Activated CD4-positive, alpha-beta T cell treated with anti-CD3 and anti-CD28 coated beads, Interleukin-10, Interleukin-2, amounts not matched to agents 100 ng/mL and 50 ng/mL, durations not matched to agents 16 hours and 8 hours (primary cell): Measurements from ENCODE around the gene XPO6.
A peak's percentile ranks its signal among the peaks of the same experiment; 100 is the strongest.

Source experiments
- DNase-seq: peaks from one replicate; pipeline ENCODE4 v3.0.0-alpha.2; 2020

Gene XPO6

GRCh38 chr16:28208824-28209223 lies 2.9 kb downstream of the XPO6 start:
- no peak for DNase-seq

DNA sequence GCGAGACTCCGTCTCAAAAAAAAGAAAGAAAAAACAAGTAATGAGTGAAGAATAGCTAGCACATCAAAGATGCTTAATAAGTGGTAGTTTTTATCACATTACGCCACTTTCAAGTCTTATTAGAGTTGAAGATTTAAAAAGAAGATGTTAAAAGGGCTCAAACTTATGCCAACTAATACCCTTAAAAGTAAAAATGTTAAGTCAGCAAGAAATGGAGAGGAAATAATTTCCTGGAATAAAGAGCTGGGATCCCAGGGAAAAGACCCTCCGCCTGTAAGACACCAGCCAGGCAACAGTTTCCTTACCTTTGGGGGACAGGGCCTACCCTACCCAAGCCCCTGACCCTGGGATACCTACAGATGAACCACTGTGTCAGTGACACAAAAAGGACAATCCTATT lies 3.6 kb downstream of the XPO6 start:
- no peak for DNase-seq

DNA sequence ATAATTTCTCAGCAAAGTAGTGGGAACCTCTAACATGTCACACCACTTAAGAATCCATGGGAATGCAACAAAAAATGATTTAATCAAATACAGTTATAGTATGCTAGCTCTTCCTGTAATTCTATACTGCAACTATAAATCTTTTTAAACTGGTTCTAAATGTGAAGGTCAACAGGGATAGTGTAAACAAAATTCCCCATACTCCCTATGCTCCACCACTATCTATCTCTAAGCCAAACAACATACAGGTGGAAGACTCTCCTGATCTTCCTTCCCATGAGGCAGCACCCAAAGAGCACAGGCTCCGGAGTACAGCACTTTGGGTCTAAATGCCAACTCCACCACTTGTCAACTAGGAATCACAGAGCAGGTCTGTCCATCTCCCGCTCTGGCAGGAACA lies 4.4 kb downstream of the XPO6 start:
- no peak for DNase-seq

GRCh38 chr16:28205974-28206373 lies 5.8 kb downstream of the XPO6 start:
- DNase-seq, result no peak

- no peak for DNase-seq
Measured at GRCh38 chr16:28205117-28205899, 6.5 kb downstream of the XPO6 start.

DNA sequence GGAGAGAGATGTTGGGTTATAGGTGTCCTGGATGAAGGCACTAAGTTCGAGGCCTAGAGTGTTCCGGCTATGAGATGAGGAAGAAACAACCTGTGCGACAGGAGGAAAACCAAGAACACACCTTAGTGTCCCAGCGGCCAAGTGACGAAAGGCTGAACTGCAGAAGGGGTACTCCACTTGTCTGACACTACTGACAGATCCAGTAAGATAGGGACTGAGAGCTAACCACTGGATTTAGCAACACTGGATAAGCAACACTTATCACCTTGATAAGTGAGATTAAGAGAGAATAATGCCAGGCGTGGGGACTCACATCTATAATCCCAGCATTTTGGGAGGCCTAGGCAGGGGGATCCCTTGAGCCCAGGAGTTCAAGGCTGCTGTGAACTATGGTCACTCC lies 7.1 kb downstream of the XPO6 start:
- DNase-seq, result no peak

GRCh38 chr16:28204204-28204603 lies 7.6 kb downstream of the XPO6 start:
- no peak for DNase-seq

DNA sequence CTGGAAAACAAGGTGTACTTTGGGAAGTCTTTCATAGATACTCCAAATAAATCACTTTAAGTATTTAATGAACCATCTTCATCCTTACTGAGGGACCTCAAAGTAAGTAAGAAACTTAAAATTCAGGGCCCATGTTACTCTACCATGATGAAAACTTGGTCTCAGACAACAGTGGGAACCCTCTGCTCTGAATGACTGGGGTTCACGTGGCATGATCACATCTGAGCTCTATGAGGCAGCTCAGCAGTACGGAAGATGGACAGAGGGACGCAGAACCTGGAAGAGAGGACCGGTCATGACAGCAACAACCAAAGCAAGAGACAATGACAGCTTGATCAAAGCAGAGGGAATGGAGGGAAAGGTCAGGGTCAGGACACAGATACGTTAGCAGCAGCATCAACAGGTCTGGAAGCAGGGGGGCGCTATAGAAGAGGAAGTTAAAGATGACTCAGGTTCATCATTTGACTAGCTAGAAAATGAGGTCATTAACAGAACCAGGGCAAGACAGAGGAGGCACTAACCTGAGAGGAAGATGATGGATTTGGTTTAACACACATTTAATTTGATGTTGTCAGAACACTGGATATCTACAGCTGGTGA lies 9.5 kb downstream of the XPO6 start:
- DNase-seq, result peak; percentile 68

GRCh38 chr16:28200661-28201060 lies 11.1 kb downstream of the XPO6 start:
- no peak for DNase-seq

GRCh38 chr16:28196387-28196987 lies 15.3 kb downstream of the XPO6 start:
- no peak for DNase-seq

DNA sequence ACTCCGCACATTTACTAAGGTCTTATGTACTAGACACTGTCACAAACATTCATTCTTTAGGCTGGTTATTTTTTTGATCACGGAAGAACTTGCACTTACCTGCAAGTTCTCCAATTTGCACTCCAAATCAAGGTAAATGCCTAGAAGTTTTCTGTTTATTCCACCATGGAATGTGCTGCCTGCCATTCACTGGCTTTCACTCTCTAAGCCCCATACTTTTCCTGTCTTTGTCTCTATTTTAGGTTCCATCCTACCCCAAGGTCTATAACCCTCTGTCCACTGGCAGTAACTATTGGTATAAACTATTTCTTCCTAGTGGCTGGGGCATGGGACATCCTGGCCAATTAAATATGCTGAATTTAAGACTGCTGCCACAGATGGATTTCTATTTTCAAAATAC lies 15.9 kb downstream of the XPO6 start:
- no peak for DNase-seq

GRCh38 chr16:28193530-28194423 lies 18.0 kb downstream of the XPO6 start:
- DNase-seq, result peak; percentile 46

GRCh38 chr16:28192806-28193529 lies 18.8 kb downstream of the XPO6 start:
- DNase-seq, result peak; percentile 81

DNA sequence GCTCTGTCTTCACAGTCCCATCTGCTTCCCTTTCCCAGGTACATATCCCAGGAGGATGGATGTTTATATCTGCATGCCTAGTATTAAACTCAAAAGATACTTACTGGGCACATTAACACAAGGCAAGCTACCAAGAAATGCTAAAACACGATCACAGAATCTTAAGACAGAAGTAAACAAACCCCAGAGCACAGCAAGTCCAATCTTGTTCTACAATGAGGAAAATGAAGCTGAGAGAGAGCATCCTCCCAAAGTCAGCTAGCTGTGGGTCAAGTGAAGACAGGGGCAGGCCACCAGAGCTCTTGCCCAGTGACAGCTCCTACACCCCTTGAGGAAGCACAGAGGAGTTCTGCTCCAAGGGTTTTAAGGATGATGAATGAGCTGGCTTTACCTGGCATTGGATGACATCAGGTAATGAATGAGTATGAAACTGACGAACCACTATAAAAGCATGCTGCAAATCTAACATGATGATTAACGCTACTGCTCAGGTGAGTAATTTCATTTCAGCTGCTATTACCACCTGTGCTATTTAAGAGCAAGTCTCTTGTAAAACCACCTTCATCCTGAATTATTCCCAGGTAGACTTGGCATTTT lies 20.3 kb downstream of the XPO6 start:
- DNase-seq, result no peak

GRCh38 chr16:28189245-28189644 lies 22.5 kb downstream of the XPO6 start:
- DNase-seq, result peak; percentile 62

DNA sequence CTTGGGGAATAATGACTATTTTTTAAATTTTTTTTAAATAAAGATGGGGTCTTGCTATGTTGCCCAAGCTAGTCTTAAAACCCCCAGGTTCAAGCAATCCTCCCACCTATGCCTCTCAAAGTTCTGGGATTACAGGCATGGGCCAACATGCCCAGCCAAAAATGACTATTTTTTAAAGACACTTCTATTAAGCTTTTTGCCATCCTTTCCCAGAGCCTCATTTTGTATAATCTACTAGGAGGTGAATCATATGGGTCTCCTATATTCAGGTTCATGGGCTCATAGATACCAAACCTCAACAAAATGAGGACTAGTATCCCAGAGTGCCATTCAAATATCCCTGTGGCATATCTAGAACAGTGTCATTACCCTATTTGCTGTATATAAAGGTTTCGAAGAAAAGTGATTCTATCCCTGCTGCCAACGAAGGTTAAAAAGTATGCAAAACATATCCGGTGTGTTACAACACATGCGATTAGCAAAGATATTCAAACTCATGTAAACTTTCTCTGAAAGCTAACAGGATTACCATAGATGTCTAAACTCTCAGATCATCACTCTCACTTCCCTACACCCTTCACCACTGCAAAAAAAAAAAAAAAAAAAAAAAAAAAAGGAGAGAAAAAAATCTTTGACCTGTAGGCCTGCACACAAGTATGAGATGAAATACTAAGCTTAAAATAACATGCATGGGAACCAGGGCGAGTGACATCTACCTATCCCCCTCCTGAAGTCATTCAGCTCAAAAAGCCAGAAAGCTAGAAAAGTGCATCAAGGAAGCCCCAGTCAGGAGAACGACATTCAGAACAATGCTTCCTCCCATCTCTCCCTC lies 23.5 kb downstream of the XPO6 start:
- DNase-seq, result no peak

- peak; percentile 56 for DNase-seq
Measured at GRCh38 chr16:28187595-28188004, 24.2 kb downstream of the XPO6 start.

- peak; percentile 76 for DNase-seq
Measured at GRCh38 chr16:28186752-28187151, 25.0 kb downstream of the XPO6 start.

- DNase-seq, result no peak
Measured at GRCh38 chr16:28185696-28186095, 26.1 kb downstream of the XPO6 start.

DNA sequence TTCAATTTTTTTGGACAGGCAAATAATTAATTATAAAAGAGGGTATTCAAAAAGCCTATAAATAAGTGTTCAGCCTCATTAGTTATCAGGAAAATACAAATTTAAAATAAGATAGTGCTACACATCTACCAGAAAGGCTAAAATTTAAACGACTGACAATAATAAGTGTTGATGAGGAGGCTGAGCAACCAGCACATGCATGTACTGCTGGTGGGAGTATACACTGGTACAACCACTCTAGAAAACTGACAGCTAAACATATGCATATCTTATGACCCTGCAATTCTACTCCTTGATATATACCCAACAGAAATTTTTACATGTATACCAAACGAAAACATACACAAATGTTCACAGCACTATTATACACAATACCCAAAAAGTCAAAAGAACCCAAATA lies 27.1 kb downstream of the XPO6 start:
- DNase-seq, result no peak

DNA sequence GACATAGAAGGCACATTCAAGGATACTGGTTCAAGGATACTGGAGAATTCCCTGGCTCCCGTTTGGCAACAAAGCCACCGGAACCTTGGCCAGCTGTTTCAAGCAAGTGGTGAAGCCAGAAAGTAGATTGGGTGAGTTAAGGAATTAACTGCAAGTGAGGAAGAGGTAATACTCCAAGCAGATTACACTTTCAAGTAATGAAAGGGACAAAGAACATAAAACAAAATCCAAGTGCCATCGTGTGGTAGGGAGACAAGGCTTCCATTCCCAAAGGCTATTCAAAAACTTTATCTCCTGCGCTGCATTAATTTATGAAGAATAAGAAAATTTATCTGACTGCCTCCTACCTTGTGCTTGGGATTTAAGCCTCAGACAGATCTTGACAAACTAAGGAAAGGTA lies 27.8 kb downstream of the XPO6 start:
- DNase-seq, result no peak
